ENCODE measurements around the gene SLC41A1.

SLC41A1 gene

GRCh38 chr1:205794011-205794730 lies 18.8 kb downstream of the SLC41A1 start:
- no peak for TF ChIP-seq CTCF (IDR thresholded peaks at IDR 0.05)
- no peak overlapping the region for H3K4me3 ChIP-seq (ENCODE audit: low read depth in 1 of 2, low read length in 1 of 2)
- no peaks in the 10 kb centered on the region for H3K36me3 ChIP-seq

GRCh38 chr1:205792961-205793673 lies 19.9 kb downstream of the SLC41A1 start:
- no peaks in the 10 kb centered on the region for H3K36me3 ChIP-seq

More at GRCh38 chr1:205794011-205794730, 18.8 kb downstream of the SLC41A1 start:
- H3K27ac ChIP-seq: no peak overlapping the region
- no peaks in the 10 kb centered on the region for H3K9me3 ChIP-seq
- peaks cover 63% of the 10 kb centered on the region for H3K27me3 ChIP-seq
- H3K4me1 ChIP-seq (ENCODE audit: control insufficient read depth in 1 of 2, insufficient read depth in 1 of 2, low read depth in 1 of 2, low read length in 1 of 2): no peaks in the 10 kb centered on the region

GRCh38 chr1:205792481-205792881 lies 20.5 kb downstream of the SLC41A1 start:
- H3K4me1 ChIP-seq (ENCODE audit: control insufficient read depth in 1 of 2, insufficient read depth in 1 of 2, low read depth in 1 of 2, low read length in 1 of 2): no peaks in the 10 kb centered on the region
- H3K36me3 ChIP-seq: no peaks in the 10 kb centered on the region
- H3K9me3 ChIP-seq: no peaks in the 10 kb centered on the region
- TF ChIP-seq CTCF (IDR thresholded peaks at IDR 0.05): no peak
- peaks cover 46% of the 10 kb centered on the region for H3K27me3 ChIP-seq
- H3K4me3 ChIP-seq (ENCODE audit: low read depth in 1 of 2, low read length in 1 of 2): no peak overlapping the region
- H3K27ac ChIP-seq: no peak overlapping the region

More at GRCh38 chr1:205792961-205793673, 19.9 kb downstream of the SLC41A1 start:
- no peak for TF ChIP-seq CTCF (IDR thresholded peaks at IDR 0.05)
- H3K27ac ChIP-seq: no peak overlapping the region
- no peak overlapping the region for H3K4me3 ChIP-seq (ENCODE audit: low read depth in 1 of 2, low read length in 1 of 2)
- H3K4me1 ChIP-seq (ENCODE audit: control insufficient read depth in 1 of 2, insufficient read depth in 1 of 2, low read depth in 1 of 2, low read length in 1 of 2): no peaks in the 10 kb centered on the region
- peaks cover 52% of the 10 kb centered on the region for H3K27me3 ChIP-seq
- H3K9me3 ChIP-seq: no peaks in the 10 kb centered on the region

- no peak overlapping the region for H3K4me3 ChIP-seq (ENCODE audit: low read depth in 1 of 2, low read length in 1 of 2)
- H3K4me1 ChIP-seq (ENCODE audit: control insufficient read depth in 1 of 2, insufficient read depth in 1 of 2, low read depth in 1 of 2, low read length in 1 of 2): no peaks in the 10 kb centered on the region
- H3K27ac ChIP-seq: no peak overlapping the region
- no peak for TF ChIP-seq CTCF (IDR thresholded peaks at IDR 0.05)
- peaks cover 38% of the 10 kb centered on the region for H3K27me3 ChIP-seq
- H3K36me3 ChIP-seq: no peaks in the 10 kb centered on the region
- no peaks in the 10 kb centered on the region for H3K9me3 ChIP-seq
These were observed 21.3 kb downstream of the SLC41A1 start for GRCh38 chr1:205791568-205792180.

GRCh38 chr1:205787287-205787916 lies 25.6 kb downstream of the SLC41A1 start:
- H3K27me3 ChIP-seq: peaks cover 2% of the 10 kb centered on the region
- no peak overlapping the region for H3K27ac ChIP-seq
- H3K4me1 ChIP-seq (ENCODE audit: control insufficient read depth in 1 of 2, insufficient read depth in 1 of 2, low read depth in 1 of 2, low read length in 1 of 2): no peaks in the 10 kb centered on the region
- no peaks in the 10 kb centered on the region for H3K36me3 ChIP-seq
- no peak overlapping the region for H3K4me3 ChIP-seq (ENCODE audit: low read depth in 1 of 2, low read length in 1 of 2)
- no peak for TF ChIP-seq CTCF (IDR thresholded peaks at IDR 0.05)
- no peaks in the 10 kb centered on the region for H3K9me3 ChIP-seq
